Fibroblast of mammary gland (primary cell): ENCODE data around the gene GCH1.

Source experiments
- DNase-seq: peaks from one replicate; pipeline ENCODE4 v3.0.0-alpha.2; 2010; ENCODE audit warnings: low read depth
- H3K4me3 ChIP-seq: 2 replicates; pipeline ENCODE4 v1.5.1; 2011; ENCODE audit warnings: low read depth, mild to moderate bottlenecking, low read length, moderate library complexity; ENCODE audit not compliant: control insufficient read depth
- CTCF ChIP-seq: conservative IDR thresholded peaks from 2 replicates; pipeline ENCODE4 v1.5.1; 2011; ENCODE audit warnings: low read depth, low read length, inconsistent platforms; ENCODE audit not compliant: control insufficient read depth, insufficient read depth

GCH1 gene

GRCh38 chr14:54867011-54867410 lies 35.6 kb downstream of the GCH1 start:
- DNase-seq: peak; percentile 39
- H3K4me3 ChIP-seq: no peak overlapping the region
- no peak for TF ChIP-seq CTCF

GRCh38 chr14:54866588-54866987 lies 36.0 kb downstream of the GCH1 start:
- TF ChIP-seq CTCF: no peak
- H3K4me3 ChIP-seq: no peak overlapping the region
- peak; percentile 7 for DNase-seq

GRCh38 chr14:54864526-54864925 lies 38.1 kb downstream of the GCH1 start:
- H3K4me3 ChIP-seq: no peak overlapping the region
- no peak for TF ChIP-seq CTCF
- DNase-seq: no peak

GRCh38 chr14:54857830-54858269 lies 44.8 kb downstream of the GCH1 start:
- peak; percentile 34 for DNase-seq
- TF ChIP-seq CTCF: no peak

GRCh38 chr14:54856152-54856551 lies 46.5 kb downstream of the GCH1 start:
- no peak for TF ChIP-seq CTCF
- no peak overlapping the region for H3K4me3 ChIP-seq
- no peak for DNase-seq

More at GRCh38 chr14:54857830-54858269, 44.8 kb downstream of the GCH1 start:
- H3K4me3 ChIP-seq: no peak overlapping the region

DNA sequence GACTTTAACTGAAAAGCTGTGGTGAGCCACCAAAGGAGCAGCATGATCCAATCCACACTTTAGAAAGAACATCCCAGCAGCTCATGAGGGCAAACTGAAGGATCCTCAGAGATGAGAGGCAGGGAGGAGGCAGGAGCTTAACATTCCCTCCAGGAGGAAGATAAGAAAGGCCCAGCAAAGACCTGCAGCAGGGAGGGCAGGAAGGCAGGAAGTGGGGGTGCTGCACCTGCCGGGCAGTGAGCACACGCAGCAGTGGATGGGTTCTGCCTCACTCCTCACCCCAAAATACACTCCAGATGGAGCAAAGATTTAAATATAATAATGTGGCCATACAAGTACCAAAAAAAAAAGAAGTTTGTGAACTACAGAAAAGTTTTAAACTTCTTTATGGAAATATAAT lies 48.4 kb downstream of the GCH1 start:
- DNase-seq: no peak
- H3K4me3 ChIP-seq: no peak overlapping the region
- no peak for TF ChIP-seq CTCF

DNA sequence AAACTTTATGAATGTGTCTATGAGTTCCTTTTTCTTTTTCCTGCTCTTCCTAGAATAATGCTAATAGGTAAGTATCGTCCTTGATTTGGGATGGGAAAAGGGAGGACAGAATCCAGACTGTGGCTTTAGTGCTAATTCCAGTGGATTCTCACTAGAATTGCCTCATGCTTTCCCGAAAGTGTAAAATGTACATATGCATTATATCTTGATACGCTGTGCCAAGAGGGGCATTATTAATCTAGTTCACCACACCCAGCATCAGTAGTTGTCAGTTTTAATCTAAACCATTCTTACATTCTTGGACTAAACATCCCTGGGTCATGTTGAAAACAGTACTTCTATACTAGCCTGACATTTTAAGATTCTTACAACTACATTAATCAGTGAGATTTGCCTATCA lies 49.3 kb downstream of the GCH1 start:
- H3K4me3 ChIP-seq: no peak overlapping the region
- DNase-seq: no peak
- TF ChIP-seq CTCF: no peak
